GM12873 (cell line): ENCODE results near the gene CTTN.

Experiments
- TF ChIP-seq, protein P1 (sequence below): IDR thresholded peaks from 2 replicates; pipeline ENCODE4 v1.5.1; 2012; ENCODE audit warnings: low read depth, mild to moderate bottlenecking, moderate library complexity, low read length, control low read depth; ENCODE audit not compliant: insufficient read depth; ENCODE audit errors: missing control alignments

The CTTN gene

GRCh38 chr11:70424765-70425344 lies 26.5 kb downstream of the CTTN start:
- TF ChIP-seq, protein P1, sequence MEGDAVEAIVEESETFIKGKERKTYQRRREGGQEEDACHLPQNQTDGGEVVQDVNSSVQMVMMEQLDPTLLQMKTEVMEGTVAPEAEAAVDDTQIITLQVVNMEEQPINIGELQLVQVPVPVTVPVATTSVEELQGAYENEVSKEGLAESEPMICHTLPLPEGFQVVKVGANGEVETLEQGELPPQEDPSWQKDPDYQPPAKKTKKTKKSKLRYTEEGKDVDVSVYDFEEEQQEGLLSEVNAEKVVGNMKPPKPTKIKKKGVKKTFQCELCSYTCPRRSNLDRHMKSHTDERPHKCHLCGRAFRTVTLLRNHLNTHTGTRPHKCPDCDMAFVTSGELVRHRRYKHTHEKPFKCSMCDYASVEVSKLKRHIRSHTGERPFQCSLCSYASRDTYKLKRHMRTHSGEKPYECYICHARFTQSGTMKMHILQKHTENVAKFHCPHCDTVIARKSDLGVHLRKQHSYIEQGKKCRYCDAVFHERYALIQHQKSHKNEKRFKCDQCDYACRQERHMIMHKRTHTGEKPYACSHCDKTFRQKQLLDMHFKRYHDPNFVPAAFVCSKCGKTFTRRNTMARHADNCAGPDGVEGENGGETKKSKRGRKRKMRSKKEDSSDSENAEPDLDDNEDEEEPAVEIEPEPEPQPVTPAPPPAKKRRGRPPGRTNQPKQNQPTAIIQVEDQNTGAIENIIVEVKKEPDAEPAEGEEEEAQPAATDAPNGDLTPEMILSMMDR = no peak

DNA sequence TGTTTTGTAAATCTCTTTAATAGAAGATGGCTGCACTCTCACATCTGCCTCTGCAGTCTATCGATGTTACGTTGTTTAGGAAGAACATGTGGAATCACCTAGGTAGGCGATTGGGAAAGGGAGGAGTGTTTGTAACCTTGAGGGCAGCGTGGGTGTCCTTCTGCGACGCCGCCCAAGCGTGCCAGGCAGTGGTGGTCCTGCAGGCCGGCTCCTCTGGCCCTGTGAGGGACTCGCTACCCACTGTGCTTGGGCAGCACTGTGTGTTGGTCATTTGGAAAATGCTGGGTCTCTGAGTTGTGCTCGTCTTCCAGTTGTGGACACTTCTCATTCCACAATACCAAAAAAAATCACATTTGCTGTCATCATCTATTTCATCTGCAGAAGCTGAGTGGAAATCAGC lies 29.1 kb downstream of the CTTN start:
- TF ChIP-seq, protein P1 = no peak

- TF ChIP-seq, protein P1 = no peak
These were observed 30.5 kb downstream of the CTTN start for GRCh38 chr11:70428701-70429427.

DNA sequence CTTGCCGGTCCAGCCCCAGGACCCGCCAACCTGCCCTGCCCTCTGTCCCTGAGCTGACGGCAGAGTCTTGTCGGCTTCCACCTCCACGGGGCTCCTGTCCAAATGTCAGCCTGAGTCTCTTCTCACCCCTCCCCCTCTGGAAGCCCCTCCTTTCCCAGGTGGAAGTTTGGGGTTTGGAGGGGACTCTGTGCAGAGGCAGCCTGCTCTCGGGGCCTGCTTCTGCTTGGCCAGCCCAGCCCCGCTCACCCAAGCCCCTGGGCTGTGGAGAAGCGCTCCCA lies 31.0 kb downstream of the CTTN start:
- TF ChIP-seq, protein P1 = no peak

DNA sequence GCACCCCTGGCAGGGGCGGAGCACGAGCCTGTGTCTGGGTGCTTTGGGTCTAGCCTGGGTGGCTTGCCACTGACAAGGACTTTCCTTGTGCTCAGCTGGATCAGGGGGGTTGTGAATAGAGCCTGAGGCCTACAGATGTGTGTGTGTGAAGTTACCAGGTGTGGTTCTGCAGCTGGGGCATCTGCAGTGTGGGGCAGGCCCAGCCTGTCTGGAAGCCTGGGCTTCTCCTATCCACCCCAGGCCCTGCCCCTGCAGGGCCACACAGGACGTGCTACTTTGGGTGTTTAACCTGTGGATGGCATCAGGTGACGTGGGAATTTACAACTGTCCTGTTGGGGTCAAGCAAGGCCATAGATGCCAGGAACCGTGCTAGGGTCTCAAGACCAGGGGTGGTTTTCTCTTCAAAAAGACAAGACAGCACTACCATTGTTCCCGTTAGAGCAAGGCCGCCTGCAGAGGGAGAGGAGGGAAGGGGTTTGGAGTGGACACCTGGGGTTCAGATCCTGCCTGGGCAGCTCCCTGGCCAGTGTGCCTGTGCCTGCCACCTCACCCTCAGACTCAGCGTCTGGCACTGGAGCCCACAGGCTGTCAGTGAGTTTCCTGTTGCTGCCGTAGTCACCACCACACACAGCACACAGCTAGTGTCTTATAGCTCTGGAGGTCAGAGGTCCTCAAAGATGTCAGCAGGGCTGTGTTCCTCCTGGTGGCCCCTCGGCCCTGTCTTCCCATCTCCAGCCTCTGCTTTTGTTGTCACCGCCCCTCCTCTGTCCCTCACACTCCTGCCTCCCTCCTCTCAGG lies 31.6 kb downstream of the CTTN start:
- TF ChIP-seq, protein P1 = no peak

DNA sequence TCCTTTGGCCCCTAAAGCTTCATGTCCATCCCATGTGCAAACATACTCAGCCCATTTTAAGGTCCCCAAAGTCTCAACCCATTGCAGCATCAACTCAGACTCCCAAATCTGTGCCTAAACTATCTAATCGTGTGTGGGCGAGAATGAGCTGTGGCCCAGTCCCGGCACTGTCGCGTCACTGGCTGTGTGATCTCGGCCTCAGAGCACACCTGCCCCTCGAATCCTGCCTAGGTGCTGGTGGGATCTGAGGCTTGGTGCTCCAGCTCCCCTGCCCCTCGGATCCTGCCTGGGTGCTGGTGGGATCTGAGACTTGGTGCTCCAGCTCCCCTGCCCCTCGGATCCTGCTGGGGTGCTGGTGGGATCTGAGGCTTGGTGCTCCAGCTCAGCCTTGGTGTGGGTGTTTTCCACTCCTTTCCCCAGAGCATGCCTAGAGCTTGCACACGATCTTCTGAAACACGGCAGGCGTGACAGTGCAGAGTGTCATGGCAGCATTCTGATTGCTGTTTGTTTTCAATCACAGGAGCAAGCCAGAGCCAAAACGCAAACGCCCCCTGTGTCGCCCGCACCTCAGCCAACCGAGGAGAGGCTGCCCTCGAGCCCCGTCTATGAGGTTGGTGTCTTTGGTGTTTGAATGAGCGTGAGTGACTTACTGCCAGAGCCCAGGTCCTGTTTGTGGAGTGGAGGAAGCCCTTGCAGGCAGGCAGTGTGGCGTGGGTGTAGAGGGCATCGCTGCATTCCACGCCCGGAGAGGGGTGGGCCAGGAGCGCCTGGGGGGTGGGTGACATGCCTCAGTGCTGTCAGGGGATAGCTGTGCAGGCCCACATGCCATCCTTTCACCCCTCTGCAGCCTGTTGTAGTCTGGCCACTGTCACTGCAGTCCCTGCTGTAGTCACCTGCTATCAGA lies 32.6 kb downstream of the CTTN start:
- TF ChIP-seq, protein P1 = no peak
